Osteoblast (primary cell): ENCODE measurements around the gene TAL1. TPM values are rescaled to one million over a fixed set of nuclear protein-coding genes. Genes with fewer than 3 reads are reported as not detected.

Experiments
- DNase-seq: peaks from one replicate; pipeline ENCODE4 v3.0.0; 2011; ENCODE audit warnings: low spot score, mixed read lengths; ENCODE audit not compliant: insufficient read length; ENCODE audit errors: missing footprints
- H2AFZ ChIP-seq: 2 replicates; pipeline ENCODE4 v1.6.0; 2011; ENCODE audit warnings: mild to moderate bottlenecking, low read length
- H3K27ac ChIP-seq: 2 replicates; pipeline ENCODE4 v1.5.1; 2011; ENCODE audit warnings: mild to moderate bottlenecking, low read depth, low read length, moderate library complexity
- H3K27me3 ChIP-seq: 2 replicates; pipeline ENCODE4 v1.6.0; 2012; ENCODE audit warnings: mild to moderate bottlenecking, control low read depth, inconsistent platforms, low read length, moderate library complexity; ENCODE audit not compliant: insufficient read depth
- H3K36me3 ChIP-seq: 2 replicates; pipeline ENCODE4 v1.5.1; 2011; ENCODE audit warnings: mild to moderate bottlenecking, low read length, control low read depth, moderate library complexity; ENCODE audit not compliant: insufficient read depth
- H3K4me1 ChIP-seq: 2 replicates; pipeline ENCODE4 v1.5.1; 2011; ENCODE audit warnings: mild to moderate bottlenecking, low read length, control low read depth, moderate library complexity; ENCODE audit not compliant: insufficient read depth
- H3K4me2 ChIP-seq: 2 replicates; pipeline ENCODE4 v1.6.0; 2011; ENCODE audit warnings: mild to moderate bottlenecking, low read length; ENCODE audit not compliant: insufficient read depth
- H3K4me3 ChIP-seq: fragments of 200-600 bp; sonication (generic); 3 replicates; pipeline ENCODE4 v1.5.1; 2012; ENCODE audit warnings: mild to moderate bottlenecking, low read length, inconsistent platforms; ENCODE audit not compliant: insufficient read depth
- H3K79me2 ChIP-seq: 2 replicates; pipeline ENCODE4 v1.6.0; 2012; ENCODE audit warnings: mild to moderate bottlenecking, low read length, control low read depth, inconsistent platforms; ENCODE audit not compliant: insufficient read depth
- H3K9me3 ChIP-seq: 2 replicates; pipeline ENCODE4 v1.5.1; 2011; ENCODE audit warnings: low read depth, low read length, control low read depth
- H4K20me1 ChIP-seq: 2 replicates; pipeline ENCODE4 v1.6.0; 2012; ENCODE audit warnings: mild to moderate bottlenecking, low read length, control low read depth; ENCODE audit not compliant: insufficient read depth
- total RNA-seq: library from RNA; depleted of rRNA; stranded (reverse); fragments of >200 nt; gene quantifications from 2 replicates; pipeline ENCODE4 v1.2.3, GENCODE V29; 2012
- TF ChIP-seq, protein P1 (sequence below): IDR thresholded peaks from 2 replicates; pipeline ENCODE4 v1.5.1; 2011; ENCODE audit warnings: mild to moderate bottlenecking, low read depth, low read length, moderate library complexity; ENCODE audit errors: extremely low read depth

The TAL1 gene
- total RNA-seq, 1 donor, result not detected

- no peaks in the 10 kb centered on the region for H3K36me3 ChIP-seq
- H4K20me1 ChIP-seq, result no peaks in the 10 kb centered on the region
- no peak overlapping the region for H3K4me2 ChIP-seq
- no peak overlapping the region for H3K4me3 ChIP-seq
- H3K27ac ChIP-seq, result no peak overlapping the region
- TF ChIP-seq, protein P1, sequence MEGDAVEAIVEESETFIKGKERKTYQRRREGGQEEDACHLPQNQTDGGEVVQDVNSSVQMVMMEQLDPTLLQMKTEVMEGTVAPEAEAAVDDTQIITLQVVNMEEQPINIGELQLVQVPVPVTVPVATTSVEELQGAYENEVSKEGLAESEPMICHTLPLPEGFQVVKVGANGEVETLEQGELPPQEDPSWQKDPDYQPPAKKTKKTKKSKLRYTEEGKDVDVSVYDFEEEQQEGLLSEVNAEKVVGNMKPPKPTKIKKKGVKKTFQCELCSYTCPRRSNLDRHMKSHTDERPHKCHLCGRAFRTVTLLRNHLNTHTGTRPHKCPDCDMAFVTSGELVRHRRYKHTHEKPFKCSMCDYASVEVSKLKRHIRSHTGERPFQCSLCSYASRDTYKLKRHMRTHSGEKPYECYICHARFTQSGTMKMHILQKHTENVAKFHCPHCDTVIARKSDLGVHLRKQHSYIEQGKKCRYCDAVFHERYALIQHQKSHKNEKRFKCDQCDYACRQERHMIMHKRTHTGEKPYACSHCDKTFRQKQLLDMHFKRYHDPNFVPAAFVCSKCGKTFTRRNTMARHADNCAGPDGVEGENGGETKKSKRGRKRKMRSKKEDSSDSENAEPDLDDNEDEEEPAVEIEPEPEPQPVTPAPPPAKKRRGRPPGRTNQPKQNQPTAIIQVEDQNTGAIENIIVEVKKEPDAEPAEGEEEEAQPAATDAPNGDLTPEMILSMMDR, result no peak
- H3K4me1 ChIP-seq, result no peaks in the 10 kb centered on the region
- no peak for DNase-seq
- no peaks in the 10 kb centered on the region for H3K27me3 ChIP-seq
- no peaks in the 10 kb centered on the region for H3K9me3 ChIP-seq
- no peak overlapping the region for H2AFZ ChIP-seq
- H3K79me2 ChIP-seq, result no peaks in the 10 kb centered on the region
Measured at GRCh38 chr1:47213230-47213963, 18.6 kb downstream of the TAL1 start.

- no peak overlapping the region for H3K4me3 ChIP-seq
- DNase-seq, result no peak
- H3K9me3 ChIP-seq, result no peaks in the 10 kb centered on the region
- H3K36me3 ChIP-seq, result no peaks in the 10 kb centered on the region
- no peak overlapping the region for H3K4me2 ChIP-seq
- no peaks in the 10 kb centered on the region for H3K4me1 ChIP-seq
- no peaks in the 10 kb centered on the region for H4K20me1 ChIP-seq
- no peak overlapping the region for H3K27ac ChIP-seq
- H3K79me2 ChIP-seq, result no peaks in the 10 kb centered on the region
- H2AFZ ChIP-seq, result no peak overlapping the region
- TF ChIP-seq, protein P1, result no peak
- H3K27me3 ChIP-seq, result no peaks in the 10 kb centered on the region
Measured at GRCh38 chr1:47212636-47213229, 19.3 kb downstream of the TAL1 start.

DNA sequence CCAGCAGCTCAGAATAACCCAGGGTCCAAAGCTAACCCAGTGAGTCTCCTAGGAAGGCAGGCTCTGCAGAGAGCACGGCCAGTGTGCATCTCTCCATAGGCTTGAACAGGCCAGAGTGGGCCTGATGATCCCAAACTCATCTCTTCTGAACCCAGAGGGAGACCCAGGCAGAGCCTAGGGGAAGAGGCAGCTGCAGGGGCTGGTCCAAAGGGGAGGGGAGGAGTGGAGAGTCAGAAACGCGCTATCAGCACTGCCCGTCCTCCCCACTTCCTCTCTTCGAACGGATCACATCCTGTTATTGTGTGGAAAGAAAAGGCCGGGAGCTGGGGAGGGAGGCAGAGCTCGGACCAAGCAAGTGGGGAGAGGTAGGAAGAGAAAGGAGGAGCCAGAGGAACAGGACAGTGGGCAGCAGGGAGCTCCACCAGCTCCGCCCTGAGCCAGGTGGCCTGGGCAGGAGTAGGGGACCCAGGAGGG is 20.2 kb downstream of the TAL1 start:
- no peaks in the 10 kb centered on the region for H3K4me1 ChIP-seq
- H3K4me2 ChIP-seq, result no peak overlapping the region
- H3K27ac ChIP-seq, result no peak overlapping the region
- H3K79me2 ChIP-seq, result no peaks in the 10 kb centered on the region
- no peaks in the 10 kb centered on the region for H3K27me3 ChIP-seq
- no peaks in the 10 kb centered on the region for H4K20me1 ChIP-seq
- TF ChIP-seq, protein P1, result no peak
- DNase-seq, result no peak
- H3K9me3 ChIP-seq, result no peaks in the 10 kb centered on the region
- H3K36me3 ChIP-seq, result no peaks in the 10 kb centered on the region
- H3K4me3 ChIP-seq, result no peak overlapping the region
- no peak overlapping the region for H2AFZ ChIP-seq

DNA sequence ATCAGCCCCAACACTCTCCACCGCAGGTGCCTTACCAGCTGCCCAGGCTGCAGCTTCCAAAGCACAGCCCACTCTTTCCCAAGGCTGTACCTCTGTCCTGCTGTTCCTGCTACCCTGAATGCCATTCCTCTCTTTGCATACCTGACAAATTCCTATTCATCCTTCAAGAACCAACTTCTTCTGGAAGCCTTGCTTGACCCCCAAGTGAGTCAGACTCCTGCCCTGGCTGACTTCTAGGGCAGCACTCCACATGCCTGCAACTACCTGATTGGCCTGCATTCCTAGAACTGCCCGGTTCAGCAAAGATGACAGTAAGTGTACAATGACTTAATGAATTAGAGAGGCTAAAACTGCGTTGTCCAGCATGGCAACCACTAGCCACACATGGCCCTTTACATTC is 21.4 kb downstream of the TAL1 start:
- H3K27me3 ChIP-seq, result peaks cover under 1% of the 10 kb centered on the region
- H3K36me3 ChIP-seq, result no peaks in the 10 kb centered on the region
- H3K4me2 ChIP-seq, result no peak overlapping the region
- no peaks in the 10 kb centered on the region for H3K79me2 ChIP-seq
- H2AFZ ChIP-seq, result no peak overlapping the region
- H3K4me1 ChIP-seq, result no peaks in the 10 kb centered on the region
- no peak overlapping the region for H3K4me3 ChIP-seq
- no peak overlapping the region for H3K27ac ChIP-seq
- H4K20me1 ChIP-seq, result no peaks in the 10 kb centered on the region
- no peaks in the 10 kb centered on the region for H3K9me3 ChIP-seq
- TF ChIP-seq, protein P1, result no peak
- DNase-seq, result peak; percentile 36
